Measurements from ENCODE around the gene SH3PXD2A. TPM values are rescaled to one million over a fixed set of nuclear protein-coding genes. Genes with fewer than 3 reads are reported as not detected.

SH3PXD2A gene
- total RNA-seq, 4 donors from 2014 or later = 9.4 to 20.6 (median 11.2) TPM

DNA sequence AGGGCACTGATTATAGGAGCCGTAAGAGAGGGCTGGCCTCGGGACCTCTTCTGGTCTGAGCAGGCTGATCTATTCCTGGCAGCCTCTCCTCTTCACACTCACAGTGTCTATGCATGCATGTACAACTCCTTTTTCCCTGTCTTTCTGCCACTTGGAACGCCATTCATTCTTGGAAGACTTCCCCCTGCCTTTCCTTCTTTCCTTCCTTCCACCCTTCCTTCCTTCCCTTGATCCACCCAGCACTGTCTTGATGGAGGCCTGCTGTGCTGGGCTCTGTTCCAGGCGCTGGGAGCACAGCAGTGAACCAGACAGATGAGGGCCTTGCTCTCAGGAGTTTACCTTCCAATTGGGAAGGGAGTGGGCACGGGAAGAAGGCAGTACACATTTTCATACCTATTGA, 114.8 kb downstream of the SH3PXD2A start:
- no peak overlapping the region for H3K4me3 ChIP-seq (replicated peaks in 1 of 3)

DNA sequence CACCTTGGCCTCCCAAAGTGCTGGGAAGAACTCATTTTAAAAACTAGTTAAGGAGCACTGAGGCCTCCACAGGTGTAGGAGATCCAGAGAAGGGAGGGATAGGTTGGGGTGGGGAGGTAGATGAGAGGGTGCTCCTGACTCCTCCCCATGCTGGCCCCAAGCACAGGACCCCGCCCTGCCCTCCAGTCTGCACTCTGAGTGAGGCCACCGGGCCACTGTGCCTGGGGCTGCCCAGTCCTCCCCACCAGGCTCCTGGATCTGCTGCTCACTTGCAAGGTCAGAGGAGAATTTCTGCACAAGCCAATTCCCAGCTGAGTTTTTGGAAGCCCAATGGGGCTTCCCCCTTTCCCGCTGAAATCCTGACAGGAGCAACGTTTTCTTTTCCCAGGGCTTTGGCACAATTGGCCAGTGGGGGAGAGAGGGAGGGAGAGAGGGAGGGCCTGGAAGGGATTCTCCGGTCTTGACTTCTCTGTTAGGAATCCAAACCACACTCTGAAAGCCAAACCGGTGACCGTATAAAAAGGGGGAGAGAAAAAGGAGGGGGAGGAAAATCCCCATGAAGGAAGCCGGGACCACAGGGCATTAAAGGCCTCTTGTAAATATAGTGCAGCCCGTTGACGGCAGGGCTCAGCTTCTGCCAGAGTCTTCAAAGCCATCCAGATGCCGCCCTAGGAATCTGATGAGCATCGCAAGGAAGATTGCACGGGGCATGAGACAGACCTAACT, 116.2 kb downstream of the SH3PXD2A start:
- Histone ChIP-seq H3K27ac (no peak overlapping the region), H3K27me3 (no peaks in the 10 kb centered on the region), H3K4me1 (peaks cover 0 to 16% of the 10 kb centered on the region in 2 donors), H3K36me3 (no peaks in the 10 kb centered on the region), H3K4me3 (replicated peaks in 1 of 3) (no peak overlapping the region), H3K9me3 (no peaks in the 10 kb centered on the region)
- 26 to 43% methylated on average over 13 of the region's 13 CpGs for WGBS, 2 donors
- intact Hi-C loops (cut with DNase I) = no loop called here
- TF ChIP-seq, protein P1, sequence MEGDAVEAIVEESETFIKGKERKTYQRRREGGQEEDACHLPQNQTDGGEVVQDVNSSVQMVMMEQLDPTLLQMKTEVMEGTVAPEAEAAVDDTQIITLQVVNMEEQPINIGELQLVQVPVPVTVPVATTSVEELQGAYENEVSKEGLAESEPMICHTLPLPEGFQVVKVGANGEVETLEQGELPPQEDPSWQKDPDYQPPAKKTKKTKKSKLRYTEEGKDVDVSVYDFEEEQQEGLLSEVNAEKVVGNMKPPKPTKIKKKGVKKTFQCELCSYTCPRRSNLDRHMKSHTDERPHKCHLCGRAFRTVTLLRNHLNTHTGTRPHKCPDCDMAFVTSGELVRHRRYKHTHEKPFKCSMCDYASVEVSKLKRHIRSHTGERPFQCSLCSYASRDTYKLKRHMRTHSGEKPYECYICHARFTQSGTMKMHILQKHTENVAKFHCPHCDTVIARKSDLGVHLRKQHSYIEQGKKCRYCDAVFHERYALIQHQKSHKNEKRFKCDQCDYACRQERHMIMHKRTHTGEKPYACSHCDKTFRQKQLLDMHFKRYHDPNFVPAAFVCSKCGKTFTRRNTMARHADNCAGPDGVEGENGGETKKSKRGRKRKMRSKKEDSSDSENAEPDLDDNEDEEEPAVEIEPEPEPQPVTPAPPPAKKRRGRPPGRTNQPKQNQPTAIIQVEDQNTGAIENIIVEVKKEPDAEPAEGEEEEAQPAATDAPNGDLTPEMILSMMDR (IDR thresholded peaks at IDR 0.05) = no peak
- no peak for TF ChIP-seq POLR2A (IDR thresholded peaks at IDR 0.05)
- DNase-seq = no peak

More for the DNA sequence above, 114.8 kb downstream of the SH3PXD2A start:
- H3K4me1 ChIP-seq = peaks cover 0 to 16% of the 10 kb centered on the region in 2 donors
- no peaks in the 10 kb centered on the region for H3K27me3 ChIP-seq
- H3K36me3 ChIP-seq = no peaks in the 10 kb centered on the region
- 78 to 79% methylated on average over 5 of the region's 5 CpGs for WGBS, 2 donors
- DNase-seq = no peak
- no peak overlapping the region for H3K27ac ChIP-seq
- TF ChIP-seq, protein P1 (IDR thresholded peaks at IDR 0.05) = no peak
- TF ChIP-seq POLR2A (IDR thresholded peaks at IDR 0.05) = no peak
- intact Hi-C loops (cut with DNase I) = no loop called here
- H3K9me3 ChIP-seq = no peaks in the 10 kb centered on the region

DNA sequence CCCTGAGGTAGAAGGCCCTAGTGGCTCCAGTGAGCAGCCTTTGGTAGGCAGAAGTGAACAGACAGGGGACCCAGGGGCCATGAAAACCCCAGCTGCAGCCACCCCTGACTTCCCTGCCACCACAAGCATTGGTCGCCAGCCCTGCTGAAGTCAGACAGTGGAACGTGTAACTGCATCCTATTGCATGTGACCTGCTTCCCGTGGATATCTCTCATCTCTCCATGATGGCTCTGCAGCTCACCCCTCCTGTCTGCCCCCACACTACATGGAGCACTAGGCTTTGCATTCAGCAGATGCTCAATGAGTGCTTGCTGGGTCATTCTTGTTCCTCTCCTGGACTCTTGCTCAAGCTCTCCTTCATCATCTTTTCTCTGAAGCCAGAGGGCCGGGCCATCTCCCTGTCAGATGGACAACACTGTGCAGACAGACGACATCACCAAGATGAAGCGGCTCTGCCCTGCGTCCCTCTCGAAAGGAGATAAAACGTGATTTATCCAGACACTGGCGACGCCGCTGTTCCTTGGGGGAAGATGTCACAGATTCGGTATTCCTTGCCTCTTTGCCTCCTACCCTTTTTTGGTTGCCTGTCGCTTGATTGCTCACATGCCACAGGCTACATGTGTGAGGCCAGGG, 117.5 kb downstream of the SH3PXD2A start:
- Histone ChIP-seq H3K27me3 (no peaks in the 10 kb centered on the region), H3K4me1 (peaks cover 0 to 16% of the 10 kb centered on the region in 2 donors), H3K9me3 (no peaks in the 10 kb centered on the region), H3K4me3 (replicated peaks in 1 of 3) (no peak overlapping the region), H3K36me3 (no peaks in the 10 kb centered on the region), H3K27ac (no peak overlapping the region)
- DNase-seq = no peak
- WGBS, 2 donors = 90 to 93% methylated on average over 14 of the region's 14 CpGs
- TF ChIP-seq POLR2A (IDR thresholded peaks at IDR 0.05) = no peak
- TF ChIP-seq, protein P1 (IDR thresholded peaks at IDR 0.05) = no peak
- intact Hi-C loops (cut with DNase I) = no loop called here

DNA sequence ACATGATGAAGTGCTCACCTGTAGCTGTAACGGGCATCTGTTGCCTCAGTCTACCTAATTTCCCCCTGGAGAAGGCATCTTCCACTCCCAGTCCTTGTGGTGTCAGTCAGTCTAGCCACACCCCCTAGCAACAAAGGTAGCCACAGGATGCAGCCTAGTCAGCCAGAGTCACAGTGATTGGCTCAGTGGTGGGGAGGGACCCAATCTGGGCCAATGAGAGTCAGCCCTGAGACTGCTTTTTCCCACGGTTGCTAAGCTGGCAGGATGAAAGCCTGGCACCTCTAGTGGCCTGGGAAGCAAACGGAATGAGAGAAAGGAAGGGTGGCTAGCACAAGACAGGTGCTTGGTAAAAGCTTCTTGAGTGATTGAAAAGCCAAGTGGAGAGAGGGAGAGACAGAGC, 118.6 kb downstream of the SH3PXD2A start:
- Histone ChIP-seq H3K27ac (no peak overlapping the region), H3K36me3 (no peaks in the 10 kb centered on the region), H3K9me3 (no peaks in the 10 kb centered on the region), H3K4me1 (peaks cover 0 to 16% of the 10 kb centered on the region in 2 donors), H3K27me3 (no peaks in the 10 kb centered on the region), H3K4me3 (replicated peaks in 1 of 3) (no peak overlapping the region)
- DNase-seq = no peak
- intact Hi-C loops (cut with DNase I) = no loop called here
- 77 to 80% methylated on average over 3 of the region's 3 CpGs for WGBS, 2 donors
- TF ChIP-seq, protein P1 (IDR thresholded peaks at IDR 0.05) = no peak
- no peak for TF ChIP-seq POLR2A (IDR thresholded peaks at IDR 0.05)

DNA sequence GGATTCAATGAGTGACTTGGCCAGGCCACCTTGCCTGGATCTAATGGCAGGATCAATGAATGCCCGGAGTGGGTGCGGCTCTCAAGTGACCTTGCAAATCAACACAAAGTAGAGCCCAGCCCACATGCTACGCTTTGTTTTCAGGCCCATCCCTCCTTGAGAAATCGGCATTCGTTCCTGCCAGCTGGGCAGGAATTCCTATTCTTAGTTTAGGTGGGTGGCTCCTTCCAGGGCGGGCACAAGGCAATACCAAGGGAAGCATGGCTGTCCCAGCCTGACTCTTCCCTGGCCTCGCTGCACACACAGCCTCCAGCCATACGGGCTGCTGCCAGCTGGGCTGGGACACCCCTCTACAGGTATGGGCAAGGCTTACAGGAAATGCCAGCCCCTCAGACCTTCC, 119.3 kb downstream of the SH3PXD2A start:
- TF ChIP-seq, protein P1 (IDR thresholded peaks at IDR 0.05) = no peak
- TF ChIP-seq POLR2A (IDR thresholded peaks at IDR 0.05) = no peak
- Histone ChIP-seq H3K4me3 (replicated peaks in 1 of 3) (no peak overlapping the region), H3K27me3 (no peaks in the 10 kb centered on the region), H3K36me3 (no peaks in the 10 kb centered on the region), H3K9me3 (no peaks in the 10 kb centered on the region), H3K27ac (no peak overlapping the region), H3K4me1 (peaks cover 0 to 16% of the 10 kb centered on the region in 2 donors)
- DNase-seq = no peak
- intact Hi-C loops (cut with DNase I) = no loop called here
- 81 to 92% methylated on average over 7 to 8 of the region's 8 CpGs for WGBS, 2 donors
